HepG2 (cell line): ENCODE results near the gene DHX34. TPM values are rescaled to one million over a fixed set of nuclear protein-coding genes. Genes with fewer than 3 reads are reported as not detected.

ENCODE experiments used
- ATAC-seq: fragments of 200-7000 bp; cut with Tn5 transposase; 3 replicates; pipeline ENCODE4 v1.9.1; 2020; ENCODE audit warnings: mild to moderate bottlenecking, moderate library complexity
- BruUV-seq: library from RNA; stranded (reverse); fragments of 400-500 nt; replicated peaks from 2 replicates; lab custom pipeline; 2021; lab: Mats Ljungman, UMichigan
- CTCF ChIA-PET: fragments of 300-600 bp; formaldehyde crosslinking; extraction: SDS; loops from one replicate; lab custom pipeline; 2021; ENCODE audit warnings: low total read pairs, inconsistent platforms, low intra/inter-chr PET ratio; lab: Yijun Ruan, JAX
- POLR2A ChIA-PET: fragments of 350-600 bp; sonication (Branson Sonifier 250); formaldehyde crosslinking; loops from one replicate; lab custom pipeline; 2020; ENCODE audit warnings: antibody characterized with exemption, inconsistent platforms; lab: Yijun Ruan, JAX
- DNase-seq: peaks from one replicate; pipeline ENCODE4 v3.0.0-alpha.2; 2015; ENCODE audit warnings: low spot score
- FAIRE-seq: peaks from 3 replicates; lab custom pipeline; 2011; peaks lifted over from hg19 to GRCh38; lab: Jason Lieb, UNC
- H2AFZ ChIP-seq: one replicate; pipeline ENCODE4 v1.6.1; 2011; ENCODE audit warnings: low read length, inconsistent platforms
- H3K27ac ChIP-seq: fragments of 300-600 bp; 3 replicates; pipeline ENCODE4 v1.8.0; 2011; ENCODE audit warnings: mixed run types, mild to moderate bottlenecking, mixed read lengths, low read length, inconsistent platforms; ENCODE audit not compliant: insufficient read depth; ENCODE audit errors: extremely low read length
- H3K27me3 ChIP-seq, 2 experiments: fragments of 200-600 bp in 1 of 2; 2 replicates in 1 of 2; 3 replicates in 1 of 2; pipeline versions ENCODE4 v1.6.0 to v1.8.0; 2011; ENCODE audit warnings: low read length in 2 of 2, mild to moderate bottlenecking in 2 of 2, moderate library complexity in 2 of 2, inconsistent platforms in 1 of 2; ENCODE audit not compliant: insufficient read depth in 2 of 2, control insufficient read depth in 1 of 2
- H3K36me3 ChIP-seq, 2 experiments: fragments of 200-600 bp in 1 of 2; replicated peaks in 1 of 2; 2 replicates in 1 of 2; 3 replicates in 1 of 2; pipeline versions ENCODE4 v1.5.1 to v1.8.0; 2011; ENCODE audit warnings: low read length in 2 of 2, inconsistent platforms in 1 of 2; ENCODE audit not compliant: insufficient read depth in 2 of 2, control insufficient read depth in 1 of 2
- H3K4me1 ChIP-seq: 2 replicates; pipeline ENCODE4 v1.5.1; 2012; ENCODE audit warnings: low read length, inconsistent platforms; ENCODE audit not compliant: insufficient read depth
- H3K4me2 ChIP-seq: 2 replicates; pipeline ENCODE4 v1.6.0; 2011; ENCODE audit warnings: low read depth, low read length, inconsistent platforms
- H3K4me3 ChIP-seq, 3 experiments: fragments of 200-600 bp in 1 of 3; sonication (generic), shearing (Covaris generic) in 1 of 3; replicated peaks in 1 of 3; 2 replicates each; pipeline ENCODE4 v1.5.1; 2011 to 2016; ENCODE audit warnings: low read length in 3 of 3, inconsistent platforms in 2 of 3, low read depth in 2 of 3, mild to moderate bottlenecking in 2 of 3, control low read depth in 1 of 3, mixed read lengths in 1 of 3; ENCODE audit not compliant: insufficient read depth in 1 of 3
- H3K79me2 ChIP-seq: one replicate; pipeline ENCODE4 v1.6.1; 2011; ENCODE audit warnings: low read length, inconsistent platforms; ENCODE audit not compliant: insufficient read depth
- H3K9ac ChIP-seq: 2 replicates; pipeline ENCODE4 v1.6.0; 2011; ENCODE audit warnings: mild to moderate bottlenecking, low read depth, low read length, inconsistent platforms; ENCODE audit not compliant: insufficient read depth
- H3K9me3 ChIP-seq: 2 replicates; pipeline ENCODE4 v1.5.1; 2012; ENCODE audit warnings: mild to moderate bottlenecking, low read length
- H4K20me1 ChIP-seq: 2 replicates; pipeline ENCODE4 v1.6.0; 2011; ENCODE audit warnings: inconsistent platforms, mild to moderate bottlenecking, low read length, moderate library complexity; ENCODE audit not compliant: insufficient read depth
- DMAP1 ChIP-seq: IDR thresholded peaks from 2 replicates; pipeline ENCODE4 v1.6.1; 2016
- HDAC6 ChIP-seq: fragments of 200-600 bp; sonication (generic); IDR thresholded peaks from 2 replicates; pipeline ENCODE4 v1.7.0; 2017; ENCODE audit warnings: mild to moderate bottlenecking, antibody characterized with exemption, low read length, low read depth
- ISX ChIP-seq: sonication (generic); formaldehyde crosslinking; conservative IDR thresholded peaks from 2 replicates; pipeline ENCODE4 v1.5.0; 2020; ENCODE audit warnings: missing genetic modification reagents
- NFAT5 ChIP-seq: sonication (generic); formaldehyde crosslinking; IDR thresholded peaks from 2 replicates; pipeline ENCODE4 v1.4.0; 2020; ENCODE audit warnings: missing genetic modification reagents
- NFKBIZ ChIP-seq: IDR thresholded peaks from 2 replicates; pipeline ENCODE4 v1.6.1; 2018; ENCODE audit warnings: missing genetic modification reagents, missing compliant biosample characterization
- PATZ1 ChIP-seq: sonication (generic); formaldehyde crosslinking; IDR thresholded peaks from 2 replicates; pipeline ENCODE4 v1.4.0; 2020; ENCODE audit warnings: missing genetic modification reagents
- ZNF546 ChIP-seq: sonication (generic); formaldehyde crosslinking; conservative IDR thresholded peaks from 2 replicates; pipeline ENCODE4 v1.8.1; 2023; ENCODE audit warnings: mild to moderate bottlenecking, missing genetic modification reagents
- ZNF547 ChIP-seq: sonication (generic); formaldehyde crosslinking; IDR thresholded peaks from 2 replicates; pipeline ENCODE4 v1.5.1; 2020; ENCODE audit warnings: mild to moderate bottlenecking, missing genetic modification reagents
- ZNF746 ChIP-seq: sonication (generic); formaldehyde crosslinking; IDR thresholded peaks from 2 replicates; pipeline ENCODE4 v1.8.0; 2022; ENCODE audit warnings: mild to moderate bottlenecking, missing genetic modification reagents
- ZSCAN9 ChIP-seq: IDR thresholded peaks from 2 replicates; pipeline ENCODE4 v1.6.1; 2016; ENCODE audit warnings: borderline replicate concordance
- WGBS: methylation state at CpG from one replicate; pipeline ENCODE4 v1.1.6; 2017; ENCODE audit warnings: low lambda C conversion rate; 5-methylcytosine and 5-hydroxymethylcytosine counted together
- in situ Hi-C: cut with HindIII; loops from 2 replicates; pipeline ENCODE4 v1.10.0; 2017; ENCODE audit warnings: low pct_unique_long_range_greater_than_20kb; ENCODE audit not compliant: extremely low pct_ligation_motif_present
- intact Hi-C: fragments of 100-400 bp; cut with micrococcal nuclease; formaldehyde crosslinking; loops from one replicate; pipeline ENCODE4 v1.10.0; 2022; ENCODE audit not compliant: unreplicated experiment
- polyA plus RNA-seq, 8 experiments: library from polyadenylated mRNA; depleted of rRNA in 3 of 8; stranded (reverse) in 7 of 8; unstranded in 1 of 8; fragments of >200 nt; fragmentation: Illumina TruSeq in 4 of 8; extraction: Trizol in 4 of 8; gene quantifications; 2 replicates each; pipeline versions ENCODE4 v1.2.1 to v1.2.3, GENCODE V29; 2011 to 2016; ENCODE audit warnings: low read depth in 4 of 8, missing spikeins in 1 of 8, mixed read lengths in 1 of 8; ENCODE audit not compliant: insufficient read depth in 1 of 8
- total RNA-seq, 5 experiments: library from RNA; depleted of rRNA; stranded (reverse); fragments of >200 nt; fragmentation: Illumina TruSeq; extraction: Trizol; gene quantifications; 2 replicates each; pipeline ENCODE4 v1.2.3, GENCODE V29; 2016; ENCODE audit warnings: low read depth in 1 of 5
- TF ChIP-seq, protein P1 (sequence below): sonication (generic); formaldehyde crosslinking; IDR thresholded peaks from 2 replicates; pipeline ENCODE4 v1.9.0; 2022; ENCODE audit warnings: low read depth, missing genetic modification reagents
- TF ChIP-seq, protein P2 (sequence below): IDR thresholded peaks from 2 replicates; pipeline ENCODE4 v1.6.1; 2016

DHX34 gene
- total and polyA plus RNA-seq, 2 of the 13 experiments (the other 11 are each of a cell fraction or from before 2014, with no cell fraction given) = 9.2 to 12.0 TPM

DNA sequence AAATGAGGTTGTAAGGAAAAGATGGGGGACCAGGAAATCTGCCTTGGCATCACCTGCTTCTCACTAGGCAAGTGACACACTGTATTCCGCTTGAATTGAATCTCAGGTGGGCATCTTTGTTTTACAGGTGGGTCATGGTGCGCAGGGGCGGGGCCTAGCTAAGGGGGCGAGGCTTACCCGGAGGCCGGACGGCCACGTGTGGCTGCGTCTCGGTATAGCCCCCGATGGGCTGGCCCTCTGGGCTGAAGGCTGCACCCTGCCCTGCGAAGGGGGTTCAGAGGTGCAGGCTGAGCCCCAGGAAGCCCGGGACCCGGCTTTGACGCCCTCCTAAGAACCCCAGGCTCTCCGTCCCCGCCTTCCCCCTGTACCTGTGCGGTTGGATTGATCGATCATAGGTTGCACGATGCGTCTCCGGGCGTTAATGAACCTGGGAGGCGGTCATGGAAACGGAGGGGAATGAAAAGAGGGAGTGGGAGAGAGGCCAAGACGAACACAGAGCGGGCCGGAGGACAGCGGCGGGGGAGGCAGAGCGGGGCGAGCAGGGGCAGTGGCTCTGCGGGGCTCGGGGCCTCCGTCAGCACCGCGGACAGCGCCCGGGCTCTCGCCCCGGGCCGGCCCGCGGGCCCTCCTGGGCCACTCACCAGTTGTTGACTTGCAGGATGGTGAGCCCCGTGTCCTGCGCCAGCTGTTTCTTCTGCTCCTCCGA, 57.7 kb downstream of the DHX34 start:
- in situ Hi-C loops (no loop called here), intact Hi-C loops (no loop called here)
- CTCF ChIA-PET = no interaction called here
- H3K4me2 ChIP-seq = no peak overlapping the region
- peaks cover 0 to 24% of the 10 kb centered on the region in 2 experiments; a peak in 4 of 5 replicates for H3K27me3 ChIP-seq
- BruUV-seq = no TSS peak
- no peak for DNase-seq
- peak; percentile 92 for ATAC-seq
- no peak overlapping the region for H3K9ac ChIP-seq
- no peak for FAIRE-seq
- H2AFZ ChIP-seq = no peak overlapping the region
- H3K9me3 ChIP-seq = no peaks in the 10 kb centered on the region
- H3K27ac ChIP-seq = no peak overlapping the region
- WGBS = 4% methylated on average over 14 of the region's 47 CpGs
- 0 out of 2 replicates have a peak, but pooled peaks cover 6% of the 10 kb centered on the region for H4K20me1 ChIP-seq
- no peaks in the 10 kb centered on the region for H3K79me2 ChIP-seq
- H3K4me3 ChIP-seq = no peak overlapping the region
- H3K36me3 ChIP-seq = no peaks in the 10 kb centered on the region
- H3K4me1 ChIP-seq = no peaks in the 10 kb centered on the region
- POLR2A ChIA-PET = no interaction called here
- TF ChIP-seq ZSCAN9 (no peak; the same call in 1 of the 2 replicates), PATZ1 (no peak), ZNF546 (CRISPR knock-in tag) (peak; percentile 56; the same call in 1 of the 2 replicates), NFAT5 (peak; percentile 71; the same call in 1 of the 2 replicates), HDAC6 (no peak), ZNF746 (CRISPR knock-in tag) (no peak), DMAP1 (CRISPR knock-in tag) (no peak), ZNF547 (CRISPR knock-in tag) (0 out of 2 replicates have a peak, but pooled peaks have one; percentile 31), NFKBIZ (CRISPR knock-in tag) (no peak), ISX (CRISPR knock-in tag) (0 out of 2 replicates have a peak, but pooled peaks have one; percentile 53)
- TF ChIP-seq, protein P1, sequence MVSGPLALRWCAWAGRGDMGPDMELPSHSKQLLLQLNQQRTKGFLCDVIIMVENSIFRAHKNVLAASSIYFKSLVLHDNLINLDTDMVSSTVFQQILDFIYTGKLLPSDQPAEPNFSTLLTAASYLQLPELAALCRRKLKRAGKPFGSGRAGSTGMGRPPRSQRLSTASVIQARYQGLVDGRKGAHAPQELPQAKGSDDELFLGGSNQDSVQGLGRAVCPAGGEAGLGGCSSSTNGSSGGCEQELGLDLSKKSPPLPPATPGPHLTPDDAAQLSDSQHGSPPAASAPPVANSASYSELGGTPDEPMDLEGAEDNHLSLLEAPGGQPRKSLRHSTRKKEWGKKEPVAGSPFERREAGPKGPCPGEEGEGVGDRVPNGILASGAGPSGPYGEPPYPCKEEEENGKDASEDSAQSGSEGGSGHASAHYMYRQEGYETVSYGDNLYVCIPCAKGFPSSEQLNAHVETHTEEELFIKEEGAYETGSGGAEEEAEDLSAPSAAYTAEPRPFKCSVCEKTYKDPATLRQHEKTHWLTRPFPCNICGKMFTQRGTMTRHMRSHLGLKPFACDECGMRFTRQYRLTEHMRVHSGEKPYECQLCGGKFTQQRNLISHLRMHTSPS (CRISPR knock-in tag) = no peak
- TF ChIP-seq, protein P2, sequence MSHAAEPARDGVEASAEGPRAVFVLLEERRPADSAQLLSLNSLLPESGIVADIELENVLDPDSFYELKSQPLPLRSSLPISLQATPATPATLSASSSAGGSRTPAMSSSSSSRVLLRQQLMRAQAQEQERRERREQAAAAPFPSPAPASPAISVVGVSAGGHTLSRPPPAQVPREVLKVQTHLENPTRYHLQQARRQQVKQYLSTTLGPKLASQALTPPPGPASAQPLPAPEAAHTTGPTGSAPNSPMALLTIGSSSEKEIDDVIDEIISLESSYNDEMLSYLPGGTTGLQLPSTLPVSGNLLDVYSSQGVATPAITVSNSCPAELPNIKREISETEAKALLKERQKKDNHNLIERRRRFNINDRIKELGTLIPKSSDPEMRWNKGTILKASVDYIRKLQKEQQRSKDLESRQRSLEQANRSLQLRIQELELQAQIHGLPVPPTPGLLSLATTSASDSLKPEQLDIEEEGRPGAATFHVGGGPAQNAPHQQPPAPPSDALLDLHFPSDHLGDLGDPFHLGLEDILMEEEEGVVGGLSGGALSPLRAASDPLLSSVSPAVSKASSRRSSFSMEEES (CRISPR knock-in tag) = peak; percentile 59; the same call in 1 of the 2 replicates
